ENCODE measurements around the gene WNT7B.
"Not testable (repeated sequence)": the region's sequence is repeated elsewhere in the genome, so short reads cannot be mapped to it uniquely, and the experiment has no call there.

The WNT7B gene

GRCh38 chr22:46008836-46009596 is 32.1 kb upstream of the WNT7B start:
- DNase-seq (ENCODE audit: low read depth in 2 of 3, low spot score in 1 of 3), result no peak

DNA sequence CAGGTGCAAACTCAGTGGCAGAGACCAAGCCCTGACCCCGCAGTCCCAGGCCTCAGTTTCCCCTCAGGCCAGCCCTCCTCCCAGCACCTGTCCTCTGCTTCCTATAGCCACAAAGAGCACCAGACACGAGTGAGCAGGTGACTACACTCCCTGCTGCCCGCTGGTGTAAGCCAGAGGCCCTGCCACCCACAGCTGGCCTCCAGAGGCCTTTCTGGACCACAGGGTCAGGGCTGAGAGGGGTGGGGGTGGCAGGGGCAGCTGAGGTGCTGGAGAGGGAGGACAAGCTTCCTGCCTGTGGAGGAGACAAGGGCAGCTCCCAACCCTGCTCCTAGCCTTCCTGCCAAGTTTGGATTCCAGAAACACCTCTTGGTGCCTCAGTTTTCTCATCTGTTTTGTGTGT is 31.3 kb upstream of the WNT7B start:
- no peak for DNase-seq (ENCODE audit: low read depth in 2 of 3, low spot score in 1 of 3)

DNA sequence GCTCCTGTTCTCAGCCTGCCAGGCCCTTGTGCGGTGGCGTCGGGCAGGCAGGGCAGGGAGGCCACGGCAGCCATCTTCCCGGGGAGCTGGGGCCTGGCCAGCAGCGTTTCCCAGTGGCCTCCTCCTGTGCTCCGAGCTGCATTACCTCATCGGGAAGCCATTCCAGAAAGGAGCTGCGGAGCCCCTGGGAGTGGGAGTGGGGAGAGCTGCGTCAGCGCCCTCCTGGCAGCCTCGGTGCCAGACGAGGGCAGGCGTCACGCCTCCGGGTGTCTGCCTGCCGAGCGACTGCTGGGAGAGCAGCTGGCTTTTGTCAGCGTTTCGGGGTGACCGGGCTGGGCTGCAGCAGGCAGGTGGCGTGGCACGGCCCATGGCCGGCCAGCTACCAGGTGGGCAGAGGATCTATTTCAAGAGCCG is 30.9 kb upstream of the WNT7B start:
- no peak for DNase-seq (ENCODE audit: low read depth in 2 of 3, low spot score in 1 of 3)

- DNase-seq (ENCODE audit: low read depth in 2 of 3, low spot score in 1 of 3), result peak in 1 of 3 donors; percentile 6
Observed at GRCh38 chr22:46007003-46007847, 30.3 kb upstream of the WNT7B start.

- DNase-seq (ENCODE audit: low read depth in 2 of 3, low spot score in 1 of 3), result peak; percentile 76 to 88 (median 86)
Observed at GRCh38 chr22:46006379-46007002, 29.5 kb upstream of the WNT7B start.

GRCh38 chr22:46005116-46005705 is 28.2 kb upstream of the WNT7B start:
- DNase-seq (ENCODE audit: low read depth in 2 of 3, low spot score in 1 of 3), result not testable (repeated sequence)

DNA sequence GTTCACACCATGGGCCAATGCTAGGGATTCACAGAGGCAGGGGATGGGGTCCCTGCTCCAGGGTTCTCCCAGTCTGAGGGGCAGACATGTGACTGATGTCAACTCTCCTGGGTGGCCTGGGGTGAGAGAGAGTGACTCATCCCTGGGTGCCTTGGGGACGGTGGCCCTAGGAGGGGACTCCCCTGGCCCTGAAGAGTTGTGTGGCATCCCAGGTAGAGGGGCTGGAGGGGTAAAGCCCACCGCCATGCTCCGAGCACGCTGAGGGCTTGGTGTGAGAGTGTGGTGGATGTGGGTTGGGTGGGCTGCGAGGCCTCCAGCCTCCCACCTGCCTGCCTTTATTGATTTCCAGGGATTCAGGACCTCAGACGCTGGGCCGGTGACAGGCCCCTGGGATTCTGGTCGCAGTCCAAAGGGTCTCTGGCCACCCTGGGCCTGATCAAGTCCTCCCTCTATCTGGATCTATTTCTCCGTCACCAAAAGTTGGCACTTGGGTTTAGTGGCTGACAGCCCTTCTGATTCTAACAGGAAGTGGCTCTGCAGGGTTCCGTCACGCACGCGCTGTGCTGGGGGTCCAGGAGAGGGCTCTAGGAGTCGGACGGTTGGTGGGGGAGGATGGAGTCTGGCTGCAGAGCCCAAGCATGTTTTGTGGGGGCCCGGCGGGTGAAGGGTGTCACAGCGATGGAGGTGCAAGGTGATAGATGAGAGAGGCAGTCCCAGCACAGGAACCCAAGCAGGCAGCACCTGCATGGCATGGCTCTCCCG is 27.3 kb upstream of the WNT7B start:
- DNase-seq (ENCODE audit: low read depth in 2 of 3, low spot score in 1 of 3), result no peak

GRCh38 chr22:46003271-46004091 is 26.5 kb upstream of the WNT7B start:
- DNase-seq (ENCODE audit: low read depth in 2 of 3, low spot score in 1 of 3), result no peak

GRCh38 chr22:46002757-46003270 is 25.9 kb upstream of the WNT7B start:
- no peak for DNase-seq (ENCODE audit: low read depth in 2 of 3, low spot score in 1 of 3)

GRCh38 chr22:46001426-46002106 is 24.6 kb upstream of the WNT7B start:
- DNase-seq (ENCODE audit: low read depth in 2 of 3, low spot score in 1 of 3), result no peak

DNA sequence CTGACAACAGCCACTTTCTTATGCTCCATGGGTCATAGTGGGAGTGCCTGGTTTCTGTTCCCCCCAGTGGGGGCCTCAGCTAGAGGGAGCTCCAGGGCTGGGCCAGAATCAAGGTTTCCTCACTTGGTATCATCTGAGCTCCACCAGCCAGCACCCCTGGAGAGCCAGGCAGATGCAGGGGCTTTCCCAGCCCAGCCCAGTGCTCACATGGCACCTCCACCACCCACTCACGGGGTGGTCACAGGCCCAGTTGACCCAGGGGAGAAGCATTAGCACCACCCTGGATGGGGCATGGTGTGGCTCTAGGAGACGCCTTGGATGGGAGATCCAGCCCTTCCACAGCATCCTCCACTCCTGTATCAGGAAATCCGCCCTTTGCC is 24.1 kb upstream of the WNT7B start:
- no peak for DNase-seq (ENCODE audit: low read depth in 2 of 3, low spot score in 1 of 3)

DNA sequence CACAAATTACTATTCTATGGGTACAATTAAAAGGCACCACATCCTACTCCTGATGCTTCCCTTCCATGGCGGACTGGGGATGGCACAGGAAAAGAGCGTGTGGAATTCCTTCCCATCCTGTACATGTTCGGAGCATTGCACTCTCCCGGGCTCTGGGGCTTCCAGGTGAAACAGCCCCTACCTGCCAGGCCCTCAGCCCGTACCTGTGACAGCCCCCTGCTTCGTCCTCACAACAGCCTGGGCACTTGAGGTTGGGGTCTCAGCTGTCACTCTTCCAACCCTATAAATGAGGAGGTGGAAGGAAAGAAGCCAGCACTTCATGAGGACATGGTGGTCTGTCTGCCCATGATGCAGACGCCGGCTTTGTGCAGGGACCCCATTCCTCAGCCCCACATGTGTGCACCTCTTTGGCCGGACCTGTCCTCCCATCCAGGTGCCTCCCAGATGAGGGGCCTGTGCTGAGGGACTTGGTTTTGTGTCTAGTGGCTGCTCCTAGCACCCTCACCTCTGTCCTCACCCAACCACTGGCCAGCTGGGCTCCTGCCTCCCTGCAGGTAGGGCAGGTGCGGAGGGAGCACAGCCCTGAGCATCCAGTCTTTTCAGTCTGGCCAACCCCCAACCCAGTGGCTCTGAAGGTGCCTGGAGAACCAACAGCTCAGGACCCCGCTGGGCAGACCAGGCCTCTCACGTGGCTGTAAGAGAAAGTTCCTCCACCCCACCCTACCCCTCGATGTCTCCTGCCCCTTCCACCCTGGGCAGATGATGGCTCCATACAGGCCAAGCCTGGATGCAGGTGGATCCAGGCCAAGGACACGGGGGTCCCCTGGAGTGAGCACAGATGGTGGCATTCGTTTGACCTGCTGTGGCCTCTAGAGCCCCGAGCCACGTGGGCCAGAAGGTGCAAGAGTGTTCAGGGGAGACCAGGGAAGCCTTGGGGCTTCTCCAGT is 23.4 kb upstream of the WNT7B start:
- no peak for DNase-seq (ENCODE audit: low read depth in 2 of 3, low spot score in 1 of 3)

DNA sequence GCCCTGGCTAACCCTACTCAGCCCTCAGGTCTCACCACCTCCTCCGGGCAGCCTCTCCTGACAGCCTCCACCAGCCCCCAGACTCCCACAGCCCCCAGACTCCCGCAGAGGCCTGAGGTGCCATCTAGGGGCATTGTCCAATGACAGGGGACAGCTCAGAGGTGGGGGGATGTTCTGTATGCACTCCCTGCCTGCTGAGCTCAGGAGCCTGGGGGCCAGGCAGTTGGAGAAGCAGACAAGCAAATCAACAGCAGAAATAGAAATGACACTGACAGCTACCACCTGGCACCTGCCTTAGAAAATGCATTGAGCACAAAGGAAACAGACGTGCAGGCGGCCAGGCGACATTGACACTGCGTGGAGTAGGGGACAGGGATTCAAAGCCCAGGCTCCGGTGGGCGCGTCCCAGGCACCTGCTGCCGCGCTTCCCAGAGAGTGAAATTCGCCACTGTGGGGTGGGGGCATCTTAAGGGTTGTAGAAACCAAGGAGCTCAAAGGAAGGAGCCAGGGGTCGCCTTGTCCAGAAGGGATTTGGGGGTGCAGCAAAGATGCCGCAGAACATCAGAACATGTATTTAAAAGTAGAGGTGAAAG is 22.5 kb upstream of the WNT7B start:
- no peak for DNase-seq (ENCODE audit: low read depth in 2 of 3, low spot score in 1 of 3)

- no peak for DNase-seq (ENCODE audit: low read depth in 2 of 3, low spot score in 1 of 3)
Observed at GRCh38 chr22:45998638-45999378, 21.8 kb upstream of the WNT7B start.

DNA sequence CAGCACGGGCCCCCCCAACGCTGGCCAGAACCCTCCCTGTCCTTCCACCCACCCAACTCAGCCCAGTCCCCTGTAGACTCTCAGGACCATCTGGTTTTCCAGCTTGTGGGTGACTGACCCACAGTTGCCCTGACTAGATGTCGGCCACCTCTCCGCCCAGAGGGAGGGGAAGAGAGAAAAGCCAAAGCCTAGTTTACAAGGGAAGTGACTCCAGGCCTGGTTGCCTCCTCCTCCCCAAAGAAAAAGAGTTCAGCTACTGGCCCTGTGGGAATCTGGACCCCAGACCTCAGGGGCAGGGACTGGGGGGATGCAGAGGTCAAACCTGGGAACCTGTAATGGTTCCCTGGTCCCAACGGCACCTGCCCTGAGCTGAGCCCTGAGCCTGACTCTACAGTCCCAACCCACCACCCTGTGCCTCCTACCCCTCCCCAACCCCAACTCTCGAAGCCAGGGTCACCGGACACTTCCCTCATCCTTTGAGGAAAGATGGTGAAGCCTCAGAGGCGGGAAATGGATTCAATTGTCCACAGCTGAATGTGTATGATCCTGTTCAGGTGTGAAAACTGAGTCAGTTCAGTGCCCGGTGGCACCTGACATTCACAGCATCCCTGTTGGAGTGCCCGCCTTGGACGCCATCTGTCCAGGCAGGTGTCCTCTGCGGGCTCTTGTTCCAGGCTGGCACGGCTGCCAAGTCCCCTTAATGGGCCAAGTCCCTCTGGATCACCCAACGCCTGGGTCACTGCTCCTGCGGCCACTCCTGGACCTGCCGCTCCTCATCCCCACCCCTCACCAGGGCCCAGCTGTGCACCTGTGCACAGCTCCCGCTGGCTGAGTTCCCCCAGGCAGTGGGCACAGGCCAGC is 21.0 kb upstream of the WNT7B start:
- DNase-seq (ENCODE audit: low read depth in 2 of 3, low spot score in 1 of 3), result no peak

Measured in stimulated activated CD4-positive, alpha-beta T cell treated with anti-CD3 and anti-CD28 coated beads, Interleukin-12 subunit alpha, Interleukin-12 subunit beta, amount 100 ng/mL, for 48 hours (primary cell).